Measurements from ENCODE around the gene ALDH4A1. TPM values are rescaled to one million over a fixed set of nuclear protein-coding genes. Genes with fewer than 3 reads are reported as not detected.

The ALDH4A1 gene, protein sequence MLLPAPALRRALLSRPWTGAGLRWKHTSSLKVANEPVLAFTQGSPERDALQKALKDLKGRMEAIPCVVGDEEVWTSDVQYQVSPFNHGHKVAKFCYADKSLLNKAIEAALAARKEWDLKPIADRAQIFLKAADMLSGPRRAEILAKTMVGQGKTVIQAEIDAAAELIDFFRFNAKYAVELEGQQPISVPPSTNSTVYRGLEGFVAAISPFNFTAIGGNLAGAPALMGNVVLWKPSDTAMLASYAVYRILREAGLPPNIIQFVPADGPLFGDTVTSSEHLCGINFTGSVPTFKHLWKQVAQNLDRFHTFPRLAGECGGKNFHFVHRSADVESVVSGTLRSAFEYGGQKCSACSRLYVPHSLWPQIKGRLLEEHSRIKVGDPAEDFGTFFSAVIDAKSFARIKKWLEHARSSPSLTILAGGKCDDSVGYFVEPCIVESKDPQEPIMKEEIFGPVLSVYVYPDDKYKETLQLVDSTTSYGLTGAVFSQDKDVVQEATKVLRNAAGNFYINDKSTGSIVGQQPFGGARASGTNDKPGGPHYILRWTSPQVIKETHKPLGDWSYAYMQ
- total RNA-seq: 35.9 TPM
- long read RNA-seq, transcript ALDH4A1-202 (15 exons, 3,363 nt): major isoform, 33 of 123 reads
- long read RNA-seq, partial matches to known transcripts: 84 of 123 reads
- long read RNA-seq, other reads (novel, unspliced or antisense): 6 of 123 reads

- Histone ChIP-seq H3K4me1 (peaks cover 45% of the 10 kb centered on the region), H3K27me3 (ENCODE audit: low read depth) (no peaks in the 10 kb centered on the region), H3K36me3 (peaks cover 2% of the 10 kb centered on the region), H3K9me3 (replicated peaks) (no peaks in the 10 kb centered on the region), H3K4me3 (peak within 1 kb of the TSS; percentile 96), H3K27ac (replicated peaks) (peak within 1 kb of the TSS; percentile 94)
- intact Hi-C loops (cut with micrococcal nuclease): loop anchor here (10.0 kb wide), 1 partner anchor 52 kb away; the partner anchor contains the start of gene IFFO2
- peak; percentile 98 for DNase-seq
- TF ChIP-seq, protein P1, sequence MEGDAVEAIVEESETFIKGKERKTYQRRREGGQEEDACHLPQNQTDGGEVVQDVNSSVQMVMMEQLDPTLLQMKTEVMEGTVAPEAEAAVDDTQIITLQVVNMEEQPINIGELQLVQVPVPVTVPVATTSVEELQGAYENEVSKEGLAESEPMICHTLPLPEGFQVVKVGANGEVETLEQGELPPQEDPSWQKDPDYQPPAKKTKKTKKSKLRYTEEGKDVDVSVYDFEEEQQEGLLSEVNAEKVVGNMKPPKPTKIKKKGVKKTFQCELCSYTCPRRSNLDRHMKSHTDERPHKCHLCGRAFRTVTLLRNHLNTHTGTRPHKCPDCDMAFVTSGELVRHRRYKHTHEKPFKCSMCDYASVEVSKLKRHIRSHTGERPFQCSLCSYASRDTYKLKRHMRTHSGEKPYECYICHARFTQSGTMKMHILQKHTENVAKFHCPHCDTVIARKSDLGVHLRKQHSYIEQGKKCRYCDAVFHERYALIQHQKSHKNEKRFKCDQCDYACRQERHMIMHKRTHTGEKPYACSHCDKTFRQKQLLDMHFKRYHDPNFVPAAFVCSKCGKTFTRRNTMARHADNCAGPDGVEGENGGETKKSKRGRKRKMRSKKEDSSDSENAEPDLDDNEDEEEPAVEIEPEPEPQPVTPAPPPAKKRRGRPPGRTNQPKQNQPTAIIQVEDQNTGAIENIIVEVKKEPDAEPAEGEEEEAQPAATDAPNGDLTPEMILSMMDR (IDR thresholded peaks at IDR 0.05; ENCODE audit: borderline replicate concordance): no peak
Observed at GRCh38 chr1:18902523-18903290, at the start of gene ALDH4A1. TSS of gene ALDH4A1 (minus strand) at chr1:18902555. CDS start at chr1:18902523, 32 bp downstream.

DNA sequence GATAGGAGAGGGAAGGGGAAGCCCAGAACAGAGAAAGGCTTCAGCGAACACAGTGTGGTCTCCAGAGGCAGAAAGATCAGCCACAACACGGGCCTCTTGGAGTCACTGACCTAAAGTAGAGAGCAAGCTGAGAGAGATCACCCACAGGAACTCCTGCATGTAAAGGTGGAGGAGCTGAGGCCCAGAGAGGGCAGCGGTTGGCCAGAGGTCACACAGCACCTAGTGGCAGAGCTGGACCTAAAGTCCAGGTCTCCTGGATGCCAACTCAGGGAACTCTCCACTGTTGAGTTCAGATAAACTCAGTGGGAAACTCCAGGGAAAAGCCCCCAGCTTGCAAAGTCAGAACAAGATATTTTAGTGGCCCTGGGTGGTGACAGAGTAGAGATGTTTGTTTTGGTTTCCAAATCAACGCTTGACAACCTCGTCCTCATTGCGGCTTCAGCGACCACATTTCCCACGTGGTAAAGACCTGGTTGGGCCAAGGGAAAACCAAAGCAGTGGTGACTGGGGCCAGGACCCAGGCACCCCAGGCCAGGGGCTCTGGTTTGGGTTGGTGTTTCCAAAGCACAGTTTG lies 49.5 kb upstream of the ALDH4A1 start:
- Histone ChIP-seq H3K4me1 (peaks cover 81% of the 10 kb centered on the region), H3K36me3 (no peaks in the 10 kb centered on the region), H3K27me3 (ENCODE audit: low read depth) (no peaks in the 10 kb centered on the region), H3K27ac (replicated peaks) (peak overlapping the region; percentile 91), H3K4me3 (peak overlapping the region; percentile 62), H3K9me3 (replicated peaks) (no peaks in the 10 kb centered on the region)
- no peak for DNase-seq
- intact Hi-C loops (cut with micrococcal nuclease): loop anchor here (10.0 kb wide), 1 partner anchor 47 kb away; the partner anchor contains the start of gene ALDH4A1
- TF ChIP-seq, protein P1 (IDR thresholded peaks at IDR 0.05; ENCODE audit: borderline replicate concordance): no peak

GRCh38 chr1:18951416-18951815 lies 49.1 kb upstream of the ALDH4A1 start:
- intact Hi-C loops (cut with micrococcal nuclease): loop anchor here (10.0 kb wide), 1 partner anchor 47 kb away; the partner anchor contains the start of gene ALDH4A1
- H3K9me3 ChIP-seq (replicated peaks): no peaks in the 10 kb centered on the region
- H3K27ac ChIP-seq (replicated peaks): peak overlapping the region; percentile 91
- TF ChIP-seq, protein P1 (IDR thresholded peaks at IDR 0.05; ENCODE audit: borderline replicate concordance): no peak
- H3K4me3 ChIP-seq: peak overlapping the region; percentile 62
- peaks cover 84% of the 10 kb centered on the region for H3K4me1 ChIP-seq
- no peaks in the 10 kb centered on the region for H3K27me3 ChIP-seq (ENCODE audit: low read depth)
- DNase-seq: no peak
- no peaks in the 10 kb centered on the region for H3K36me3 ChIP-seq

DNA sequence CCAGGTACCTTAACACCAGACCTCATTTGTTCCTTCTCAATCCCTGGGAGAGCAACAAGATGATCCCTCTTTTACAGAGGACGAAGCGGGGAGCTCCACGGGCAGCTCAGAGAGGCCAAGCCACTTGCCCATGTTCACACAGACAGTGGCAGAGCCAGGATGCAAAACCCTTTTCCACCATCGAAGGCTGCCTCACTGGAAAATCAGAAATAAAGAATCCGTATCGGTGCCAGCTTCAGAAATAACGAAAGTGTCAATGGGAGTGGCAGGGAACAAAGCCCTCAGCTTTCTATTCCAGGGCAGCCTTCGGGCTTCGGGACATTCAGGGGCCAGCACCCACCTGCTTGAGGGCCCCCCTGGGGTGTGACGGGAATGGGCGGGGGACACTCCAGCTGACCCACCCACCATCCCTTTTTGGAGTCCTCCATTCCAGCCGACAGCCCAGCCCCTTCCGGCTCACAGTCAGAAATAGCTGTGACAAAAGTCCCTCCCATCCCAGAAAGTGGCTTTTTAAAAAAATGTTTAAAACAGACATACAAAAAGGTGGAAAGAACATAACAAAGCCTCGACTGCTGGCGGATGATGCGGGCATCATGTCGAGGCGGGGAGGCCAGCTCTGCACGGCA lies 48.2 kb upstream of the ALDH4A1 start:
- TF ChIP-seq, protein P1 (IDR thresholded peaks at IDR 0.05; ENCODE audit: borderline replicate concordance): no peak

More for the DNA sequence above, 48.2 kb upstream of the ALDH4A1 start:
- peak overlapping the region; percentile 62 for H3K4me3 ChIP-seq
- H3K36me3 ChIP-seq: no peaks in the 10 kb centered on the region
- DNase-seq: peak; percentile 69
- intact Hi-C loops (cut with micrococcal nuclease): loop anchor here (10.0 kb wide), 1 partner anchor 46 kb away; the partner anchor contains the start of gene ALDH4A1
- H3K27ac ChIP-seq (replicated peaks): peak overlapping the region; percentile 91
- peaks cover 89% of the 10 kb centered on the region for H3K4me1 ChIP-seq
- H3K9me3 ChIP-seq (replicated peaks): no peaks in the 10 kb centered on the region
- H3K27me3 ChIP-seq (ENCODE audit: low read depth): no peaks in the 10 kb centered on the region
